Naive thymus-derived CD8-positive, alpha-beta T cell (primary cell): ENCODE results near the gene SOD3. TPM values are rescaled to one million over a fixed set of nuclear protein-coding genes. Genes with fewer than 3 reads are reported as not detected.

Source experiments
- ATAC-seq, 2 donors: fragments of 150-1000 bp; cut with Tn5 transposase in 1 of 2; sonication (Bioruptor Pico), chemical (Tn5 transposase) in 1 of 2; 1 replicate in 1 of 2; 2 replicates in 1 of 2; pipeline ENCODE4 v1.10.0; 2021; ENCODE audit warnings: mild to moderate bottlenecking in 2 of 2, moderate library complexity in 2 of 2
- POLR2A ChIA-PET: fragments of 350-600 bp; sonication (Branson Sonifier 250); formaldehyde crosslinking; loops from one replicate; lab custom pipeline; 2021; ENCODE audit warnings: antibody characterized with exemption; lab: Charles Lee
- DNase-seq, 10 donors: peaks; one replicate each; pipeline versions ENCODE4 v3.0.0 to v3.0.0-alpha.2; 2020 to 2022
- H3K27ac Mint-ChIP-seq, 10 donors: one replicate each; pipeline ENCODE4 v1.8.0; 2020 to 2022; ENCODE audit warnings: mild to moderate bottlenecking in 10 of 10, mixed read lengths in 10 of 10, moderate library complexity in 4 of 10, inconsistent platforms in 1 of 10
- H3K27me3 Mint-ChIP-seq, 5 donors: one replicate each; pipeline ENCODE4 v1.8.0; 2021 to 2022; ENCODE audit warnings: mixed read lengths in 5 of 5
- H3K36me3 Mint-ChIP-seq, 3 donors: one replicate each; pipeline ENCODE4 v1.8.0; 2020 to 2022; ENCODE audit warnings: mixed read lengths in 3 of 3, mild to moderate bottlenecking in 2 of 3, inconsistent platforms in 1 of 3
- H3K4me1 Mint-ChIP-seq, 4 donors: one replicate each; pipeline ENCODE4 v1.8.0; 2021 to 2022; ENCODE audit warnings: mixed read lengths in 4 of 4
- H3K4me3 Mint-ChIP-seq, 10 donors: one replicate each; pipeline ENCODE4 v1.8.0; 2020 to 2022; ENCODE audit warnings: mild to moderate bottlenecking in 10 of 10, mixed read lengths in 10 of 10, moderate library complexity in 6 of 10, inconsistent platforms in 1 of 10
- H3K9me3 Mint-ChIP-seq, 9 donors: one replicate each; pipeline ENCODE4 v1.8.0; 2020 to 2022; ENCODE audit warnings: mixed read lengths in 9 of 9, mild to moderate bottlenecking in 3 of 9, inconsistent platforms in 1 of 9, moderate library complexity in 1 of 9
- polyA plus RNA-seq, 3 donors: library from polyadenylated mRNA; unstranded; fragments of 300-500 nt; fragmentation: Illumina TruSeq; gene quantifications; one replicate each; pipeline ENCODE4 v1.2.3, GENCODE V29; 2021
- total RNA-seq, 8 experiments: library from RNA in 2 of 8; stranded (reverse) in 2 of 8; gene quantifications; one replicate each; pipeline ENCODE4 v1.2.3 and lab custom pipeline; 2021 to 2026

The SOD3 gene
- total and polyA plus RNA-seq, 5 experiments from 2014 or later = not detected

- DNase-seq (no peak), ATAC-seq (no peak)
- peaks cover 0 to 20% (median 2%) of the 10 kb centered on the region in 9 donors for H3K9me3 Mint-ChIP-seq
- H3K27ac Mint-ChIP-seq = no peak overlapping the region
- H3K27me3 Mint-ChIP-seq = peaks cover 0 to 20% (median 3%) of the 10 kb centered on the region in 5 donors
- POLR2A ChIA-PET = no interaction called here
- H3K36me3 Mint-ChIP-seq = peaks cover 0 to 7% (median 0%) of the 10 kb centered on the region in 3 donors
- peaks cover 0 to 9% (median 0%) of the 10 kb centered on the region in 4 donors for H3K4me1 Mint-ChIP-seq
- no peak overlapping the region for H3K4me3 Mint-ChIP-seq
Measured at GRCh38 chr4:24808955-24809354, 13.6 kb downstream of the SOD3 start.

DNA sequence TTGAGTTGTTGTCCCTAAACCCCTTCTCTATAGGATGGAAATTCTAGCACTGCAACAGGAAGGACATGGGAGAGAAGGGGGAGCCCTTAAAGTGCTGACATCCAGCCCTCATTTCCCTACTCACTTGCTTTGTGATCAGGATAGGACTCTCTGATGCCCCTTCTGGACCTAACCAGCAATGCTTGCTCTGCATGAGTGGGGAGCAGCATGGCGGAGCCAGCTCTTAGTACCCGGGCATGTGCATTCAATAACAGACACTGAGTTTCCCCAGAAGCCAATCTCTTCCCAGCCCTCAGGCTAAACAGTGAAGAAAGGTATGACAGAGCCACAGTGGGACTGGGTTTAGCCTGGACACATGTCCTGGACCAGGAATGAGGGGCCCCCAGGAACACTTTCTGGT, 14.0 kb downstream of the SOD3 start:
- H3K36me3 Mint-ChIP-seq = peaks cover 0 to 7% (median 0%) of the 10 kb centered on the region in 3 donors
- ATAC-seq (no peak), DNase-seq (no peak)
- H3K4me3 Mint-ChIP-seq = no peak overlapping the region
- H3K9me3 Mint-ChIP-seq = peaks cover 0 to 20% (median 2%) of the 10 kb centered on the region in 9 donors
- no peak overlapping the region for H3K27ac Mint-ChIP-seq
- peaks cover 0 to 9% (median 0%) of the 10 kb centered on the region in 4 donors for H3K4me1 Mint-ChIP-seq
- POLR2A ChIA-PET = no interaction called here
- peaks cover 0 to 18% (median 3%) of the 10 kb centered on the region in 5 donors for H3K27me3 Mint-ChIP-seq

DNA sequence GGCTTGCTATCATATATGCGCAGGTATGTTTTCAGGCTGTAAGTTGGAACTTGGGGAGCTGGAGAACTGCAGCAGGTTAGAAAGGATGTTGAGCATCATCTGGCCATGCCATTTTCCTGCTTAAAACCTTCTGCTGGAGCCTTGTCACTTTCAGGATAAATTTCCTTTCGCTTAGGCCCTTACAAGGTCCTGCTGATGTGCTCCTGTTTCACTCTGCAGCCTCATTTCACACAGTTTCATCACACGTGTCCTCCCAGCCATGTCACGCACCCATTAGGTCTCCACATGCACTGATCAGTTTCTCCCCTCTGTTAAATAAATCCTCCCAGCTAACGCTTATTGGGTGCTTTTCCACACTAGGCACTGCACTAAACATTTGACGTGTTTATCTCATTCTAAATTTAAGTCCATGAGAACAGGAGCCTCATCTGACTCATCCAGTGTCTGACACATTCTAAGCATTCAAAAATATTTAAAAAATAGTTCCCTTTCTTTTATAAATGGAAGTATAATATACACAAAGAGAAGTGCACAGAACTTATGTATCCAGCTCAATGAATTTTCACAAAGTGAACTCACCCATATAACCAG, 14.5 kb downstream of the SOD3 start:
- Mint-ChIP-seq H3K27me3 (peaks cover 0 to 16% (median 3%) of the 10 kb centered on the region in 5 donors), H3K4me1 (peaks cover 0 to 8% (median 0%) of the 10 kb centered on the region in 4 donors), H3K4me3 (no peak overlapping the region), H3K27ac (no peak overlapping the region), H3K36me3 (peaks cover 0 to 7% (median 0%) of the 10 kb centered on the region in 3 donors), H3K9me3 (peaks cover 0 to 20% (median 2%) of the 10 kb centered on the region in 9 donors)
- POLR2A ChIA-PET = no interaction called here
- ATAC-seq (no peak), DNase-seq (no peak)

DNA sequence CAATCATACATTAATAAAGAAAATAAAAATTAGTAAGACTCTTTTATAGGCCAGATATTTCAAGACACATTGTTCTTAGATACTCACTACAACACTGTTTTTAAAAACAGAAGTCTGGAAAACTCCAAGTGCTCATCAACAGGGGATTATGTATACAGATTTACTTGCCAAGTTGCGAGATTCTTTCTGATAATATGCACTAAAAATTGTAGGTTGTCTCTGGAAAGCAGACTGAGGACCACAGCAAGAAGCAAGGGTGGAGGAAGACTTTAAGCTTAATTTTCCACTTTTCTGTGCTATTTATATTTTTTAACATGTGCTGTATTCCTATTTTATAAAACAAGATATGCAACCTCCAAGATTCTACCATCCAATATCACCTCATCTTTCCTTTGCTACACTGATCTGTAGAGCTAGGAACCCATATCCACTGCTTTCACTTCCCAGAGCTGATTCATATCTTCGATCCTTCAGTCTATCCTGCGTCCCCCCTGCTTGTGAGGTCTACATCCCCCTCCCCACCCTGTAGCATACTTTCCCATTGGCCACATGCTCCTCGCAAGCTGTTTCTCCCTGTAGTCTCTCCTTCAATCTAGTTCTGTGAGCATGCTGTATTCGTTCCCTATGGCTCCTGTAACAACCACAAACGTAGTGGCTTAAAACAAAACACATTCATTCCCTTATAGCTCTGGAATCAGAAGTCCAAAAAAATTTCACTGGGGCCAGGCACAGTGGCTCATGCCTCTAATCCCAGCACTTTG, 15.7 kb downstream of the SOD3 start:
- H3K4me1 Mint-ChIP-seq = no peaks in the 10 kb centered on the region
- peaks cover 0 to 7% (median 0%) of the 10 kb centered on the region in 3 donors for H3K36me3 Mint-ChIP-seq
- DNase-seq (no peak), ATAC-seq (no peak)
- H3K9me3 Mint-ChIP-seq = peaks cover 0 to 20% (median 2%) of the 10 kb centered on the region in 9 donors
- no peak overlapping the region for H3K27ac Mint-ChIP-seq
- POLR2A ChIA-PET = no interaction called here
- peaks cover 0 to 16% (median 3%) of the 10 kb centered on the region in 5 donors for H3K27me3 Mint-ChIP-seq
- H3K4me3 Mint-ChIP-seq = no peak overlapping the region

- no peak overlapping the region for H3K4me3 Mint-ChIP-seq
Measured at GRCh38 chr4:24813732-24814131, 18.4 kb downstream of the SOD3 start.

GRCh38 chr4:24816797-24817196, 21.4 kb downstream of the SOD3 start:
- H3K27me3 Mint-ChIP-seq = peaks cover 0 to 18% (median 2%) of the 10 kb centered on the region in 5 donors
- H3K4me1 Mint-ChIP-seq = no peaks in the 10 kb centered on the region
- POLR2A ChIA-PET = no interaction called here
- H3K36me3 Mint-ChIP-seq = peaks cover 0 to 7% (median 0%) of the 10 kb centered on the region in 3 donors
- ATAC-seq = no peak
- peaks cover 0 to 12% (median 2%) of the 10 kb centered on the region in 9 donors for H3K9me3 Mint-ChIP-seq
- no peak overlapping the region for H3K27ac Mint-ChIP-seq
- H3K4me3 Mint-ChIP-seq = no peak overlapping the region
- no peak for DNase-seq

More at GRCh38 chr4:24813732-24814131, 18.4 kb downstream of the SOD3 start:
- Mint-ChIP-seq H3K27me3 (peaks cover 0 to 24% (median 0%) of the 10 kb centered on the region in 5 donors), H3K4me1 (no peaks in the 10 kb centered on the region), H3K9me3 (peaks cover 0 to 20% (median 2%) of the 10 kb centered on the region in 9 donors), H3K27ac (no peak overlapping the region), H3K36me3 (peaks cover 0 to 7% (median 0%) of the 10 kb centered on the region in 3 donors)
- ATAC-seq (no peak), DNase-seq (no peak)
- POLR2A ChIA-PET = no interaction called here

GRCh38 chr4:24820541-24820940, 25.2 kb downstream of the SOD3 start:
- no peak overlapping the region for H3K27ac Mint-ChIP-seq
- peaks cover 0 to 3% (median 0%) of the 10 kb centered on the region in 9 donors for H3K9me3 Mint-ChIP-seq
- POLR2A ChIA-PET = no interaction called here

GRCh38 chr4:24824720-24825119, 29.3 kb downstream of the SOD3 start:
- Mint-ChIP-seq H3K4me1 (no peaks in the 10 kb centered on the region), H3K4me3 (no peak overlapping the region), H3K36me3 (no peaks in the 10 kb centered on the region), H3K27ac (no peak overlapping the region), H3K9me3 (peaks cover 0 to 3% (median 0%) of the 10 kb centered on the region in 9 donors), H3K27me3 (peaks cover 7 to 23% (median 11%) of the 10 kb centered on the region in 5 donors)
- ATAC-seq = no peak
- DNase-seq = no peak
- POLR2A ChIA-PET = no interaction called here

More at GRCh38 chr4:24820541-24820940, 25.2 kb downstream of the SOD3 start:
- peaks cover 0 to 11% (median 2%) of the 10 kb centered on the region in 5 donors for H3K27me3 Mint-ChIP-seq
- H3K36me3 Mint-ChIP-seq = no peaks in the 10 kb centered on the region
- no peak overlapping the region for H3K4me3 Mint-ChIP-seq
- H3K4me1 Mint-ChIP-seq = no peaks in the 10 kb centered on the region
- no peak for DNase-seq
- ATAC-seq = no peak

GRCh38 chr4:24831637-24832036, 36.3 kb downstream of the SOD3 start:
- H3K4me1 Mint-ChIP-seq = no peaks in the 10 kb centered on the region
- no peak for DNase-seq
- no peak overlapping the region for H3K4me3 Mint-ChIP-seq
- POLR2A ChIA-PET = no interaction called here
- no peak overlapping the region for H3K27ac Mint-ChIP-seq
- H3K9me3 Mint-ChIP-seq = peaks cover 0 to 3% (median 0%) of the 10 kb centered on the region in 9 donors
- no peaks in the 10 kb centered on the region for H3K36me3 Mint-ChIP-seq
- peaks cover 4 to 14% (median 7%) of the 10 kb centered on the region in 5 donors for H3K27me3 Mint-ChIP-seq
- ATAC-seq = no peak

DNA sequence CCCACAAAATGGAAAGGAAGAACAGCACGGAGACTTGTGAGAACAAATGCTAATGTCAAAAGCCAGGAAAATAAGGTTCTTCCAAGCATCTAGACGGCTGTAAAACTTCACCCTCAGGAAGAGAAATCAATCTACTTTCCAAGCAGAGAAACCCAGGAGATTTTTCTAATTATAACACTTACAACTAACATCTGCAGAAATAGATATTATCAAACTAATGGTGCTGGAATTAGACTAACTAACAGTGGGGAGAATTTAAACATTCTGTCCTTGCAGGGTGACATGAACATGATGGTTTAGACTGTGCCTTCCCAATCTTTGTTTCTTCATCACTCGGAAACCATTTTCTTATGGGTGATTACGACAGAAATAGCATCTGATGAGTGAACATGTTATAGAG, 40.3 kb downstream of the SOD3 start:
- H3K9me3 Mint-ChIP-seq = no peaks in the 10 kb centered on the region
- no peak for DNase-seq
- POLR2A ChIA-PET = no interaction called here
- H3K36me3 Mint-ChIP-seq = no peaks in the 10 kb centered on the region
- H3K4me1 Mint-ChIP-seq = no peaks in the 10 kb centered on the region
- H3K27ac Mint-ChIP-seq = no peak overlapping the region
- no peak for ATAC-seq
- H3K27me3 Mint-ChIP-seq = no peaks in the 10 kb centered on the region
- H3K4me3 Mint-ChIP-seq = no peak overlapping the region

DNA sequence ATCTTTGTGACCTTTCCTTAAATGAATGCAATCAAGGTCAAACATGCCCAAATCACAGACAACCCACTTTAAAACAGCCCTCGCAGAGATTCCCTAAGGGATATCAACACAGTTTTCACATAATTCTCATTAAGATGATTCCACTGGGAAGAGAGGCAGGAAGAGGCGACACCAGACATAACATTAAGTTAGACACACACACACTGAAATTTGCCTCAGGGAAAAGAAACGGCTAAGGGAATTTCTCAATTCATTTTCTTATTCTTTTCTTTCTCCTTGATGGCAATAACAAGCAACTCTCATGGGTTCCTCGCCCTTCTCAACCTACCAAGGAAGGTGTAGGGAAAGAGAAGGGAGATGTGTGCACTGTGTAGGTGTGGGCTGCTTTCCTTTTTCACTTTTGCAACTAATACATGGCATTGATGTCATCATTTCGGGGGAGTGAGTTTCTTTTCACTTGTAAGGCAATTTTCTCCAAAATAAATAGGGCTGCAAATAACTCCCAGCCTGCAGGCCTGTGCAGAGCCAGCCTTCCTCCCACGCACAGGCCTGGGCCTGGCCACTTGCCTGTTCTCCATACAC, 41.4 kb downstream of the SOD3 start:
- no peaks in the 10 kb centered on the region for H3K36me3 Mint-ChIP-seq
- no peak overlapping the region for H3K27ac Mint-ChIP-seq
- POLR2A ChIA-PET = no interaction called here
- ATAC-seq (no peak), DNase-seq (no peak)
- H3K27me3 Mint-ChIP-seq = no peaks in the 10 kb centered on the region
- H3K4me3 Mint-ChIP-seq = no peak overlapping the region
- H3K4me1 Mint-ChIP-seq = no peaks in the 10 kb centered on the region
- H3K9me3 Mint-ChIP-seq = no peaks in the 10 kb centered on the region

GRCh38 chr4:24837336-24837735, 42.0 kb downstream of the SOD3 start:
- no peaks in the 10 kb centered on the region for H3K4me1 Mint-ChIP-seq
- no peaks in the 10 kb centered on the region for H3K36me3 Mint-ChIP-seq
- H3K4me3 Mint-ChIP-seq = no peak overlapping the region
- H3K27ac Mint-ChIP-seq = no peak overlapping the region
- ATAC-seq (no peak), DNase-seq (no peak)
- POLR2A ChIA-PET = no interaction called here
- H3K27me3 Mint-ChIP-seq = no peaks in the 10 kb centered on the region
- H3K9me3 Mint-ChIP-seq = no peaks in the 10 kb centered on the region

GRCh38 chr4:24837781-24838180, 42.4 kb downstream of the SOD3 start:
- Mint-ChIP-seq H3K27me3 (no peaks in the 10 kb centered on the region), H3K4me1 (no peaks in the 10 kb centered on the region), H3K9me3 (no peaks in the 10 kb centered on the region), H3K36me3 (no peaks in the 10 kb centered on the region), H3K27ac (no peak overlapping the region), H3K4me3 (no peak overlapping the region)
- no peak for DNase-seq
- POLR2A ChIA-PET = no interaction called here
- no peak for ATAC-seq
